WTC11 (cell line): ENCODE results near the gene ADAMTS10. TPM values are rescaled to one million over a fixed set of nuclear protein-coding genes. Genes with fewer than 3 reads are reported as not detected.

Experiments used
- ATAC-seq: fragments of 200-7000 bp; cut with Tn5 transposase; 2 replicates; pipeline ENCODE4 v1.10.0; 2021; ENCODE audit warnings: mild to moderate bottlenecking, moderate library complexity
- CTCF ChIA-PET: fragments of 300-600 bp; sonication (Branson Sonifier 250); formaldehyde crosslinking; loops from one replicate; lab custom pipeline; 2021; ENCODE audit warnings: antibody characterized with exemption; lab: Charles Lee
- POLR2A ChIA-PET: fragments of 350-600 bp; sonication (Branson Sonifier 250); formaldehyde crosslinking; loops from one replicate; lab custom pipeline; 2021; ENCODE audit warnings: antibody characterized with exemption; lab: Charles Lee
- DNase-seq: peaks from one replicate; pipeline ENCODE4 v3.0.0; 2021; ENCODE audit warnings: low spot score
- H3K27ac Mint-ChIP-seq: 2 replicates; pipeline ENCODE4 v1.8.0; 2021; ENCODE audit warnings: mixed read lengths
- H3K27me3 Mint-ChIP-seq: 2 replicates; pipeline ENCODE4 v1.8.0; 2021; ENCODE audit warnings: low read depth, mild to moderate bottlenecking, moderate library complexity, mixed read lengths
- H3K36me3 Mint-ChIP-seq: 2 replicates; pipeline ENCODE4 v1.8.0; 2021; ENCODE audit warnings: mixed read lengths
- H3K4me1 Mint-ChIP-seq: 2 replicates; pipeline ENCODE4 v1.8.0; 2022; ENCODE audit warnings: mixed read lengths
- H3K4me3 Mint-ChIP-seq: 2 replicates; pipeline ENCODE4 v1.8.0; 2021; ENCODE audit warnings: mild to moderate bottlenecking, moderate library complexity, mixed read lengths
- H3K9me3 Mint-ChIP-seq: 2 replicates; pipeline ENCODE4 v1.8.0; 2021; ENCODE audit warnings: mixed read lengths
- FOXJ3 ChIP-seq: sonication (generic); formaldehyde crosslinking; IDR thresholded peaks from 2 replicates; pipeline ENCODE4 v1.9.0; 2021; ENCODE audit warnings: missing genetic modification reagents, mild to moderate bottlenecking, borderline replicate concordance
- HMGA2 ChIP-seq: fragments of 250-450 bp; sonication (Bioruptor Pico); IDR thresholded peaks from 2 replicates; pipeline ENCODE4 v1.4.0; 2021; ENCODE audit warnings: mild to moderate bottlenecking, moderate library complexity
- JAZF1 ChIP-seq: fragments of 250-450 bp; sonication (Bioruptor Pico); IDR thresholded peaks from 2 replicates; pipeline ENCODE4 v1.9.0; 2021; ENCODE audit warnings: moderate library complexity, mild to moderate bottlenecking, inconsistent platforms
- MYBL2 ChIP-seq: sonication (generic); formaldehyde crosslinking; IDR thresholded peaks from 2 replicates; pipeline ENCODE4 v1.8.1; 2023; ENCODE audit warnings: mild to moderate bottlenecking, moderate library complexity, missing genetic modification reagents
- NR3C1 ChIP-seq: sonication (generic); formaldehyde crosslinking; conservative IDR thresholded peaks from 2 replicates; pipeline ENCODE4 v1.8.1; 2023; ENCODE audit warnings: low read depth, mild to moderate bottlenecking, missing genetic modification reagents
- RELA ChIP-seq: sonication (generic); formaldehyde crosslinking; IDR thresholded peaks from 2 replicates; pipeline ENCODE4 v1.8.1; 2022; ENCODE audit warnings: missing genetic modification reagents, mild to moderate bottlenecking, borderline replicate concordance
- SOX15 ChIP-seq: fragments of 250-450 bp; sonication (Bioruptor Pico); IDR thresholded peaks from 2 replicates; pipeline ENCODE4 v1.9.0; 2021; ENCODE audit warnings: mild to moderate bottlenecking
- ZNF138 ChIP-seq: sonication (generic); formaldehyde crosslinking; conservative IDR thresholded peaks from 2 replicates; pipeline ENCODE4 v1.8.1; 2022; ENCODE audit warnings: mild to moderate bottlenecking, moderate library complexity, missing genetic modification reagents
- ZNF263 ChIP-seq: sonication (generic); formaldehyde crosslinking; IDR thresholded peaks from 2 replicates; pipeline ENCODE4 v1.8.1; 2022; ENCODE audit warnings: low read depth, mild to moderate bottlenecking, moderate library complexity, missing genetic modification reagents
- ZNF671 ChIP-seq: fragments of 250-450 bp; sonication (Bioruptor Pico); IDR thresholded peaks from 2 replicates; pipeline ENCODE4 v1.8.0; 2021; ENCODE audit warnings: mild to moderate bottlenecking
- total RNA-seq: library from RNA; stranded (reverse); gene quantifications from 3 replicates; pipeline ENCODE4 v1.2.3, GENCODE V29; 2021
- TF ChIP-seq, protein P1 (sequence below): sonication (generic); formaldehyde crosslinking; IDR thresholded peaks from 2 replicates; pipeline ENCODE4 v1.8.0; 2023; ENCODE audit warnings: missing genetic modification reagents
- TF ChIP-seq, protein P2 (sequence below): sonication (generic); formaldehyde crosslinking; IDR thresholded peaks from 2 replicates; pipeline ENCODE4 v1.8.1; 2023; ENCODE audit warnings: mild to moderate bottlenecking, missing genetic modification reagents
- TF ChIP-seq, protein P3 (sequence below): fragments of 250-450 bp; sonication (Bioruptor Pico); IDR thresholded peaks from 2 replicates; pipeline ENCODE4 v1.9.0; 2021; ENCODE audit warnings: mild to moderate bottlenecking, borderline replicate concordance
- TF ChIP-seq, protein P4 (sequence below): fragments of 250-450 bp; sonication (Bioruptor Pico); IDR thresholded peaks from 2 replicates; pipeline ENCODE4 v2.1.2; 2022; ENCODE audit warnings: mild to moderate bottlenecking, moderate library complexity
- TF ChIP-seq, protein P5 (sequence below): sonication (generic); formaldehyde crosslinking; IDR thresholded peaks from 2 replicates; pipeline ENCODE4 v1.8.0; 2023; ENCODE audit warnings: missing genetic modification reagents, mild to moderate bottlenecking, borderline replicate concordance
- TF ChIP-seq, protein P6 (sequence below): fragments of 200-600 bp; IDR thresholded peaks from 2 replicates; pipeline ENCODE4 v1.8.0; 2022; ENCODE audit warnings: antibody characterized with exemption

Gene ADAMTS10
- total RNA-seq, 1 experiment from 2014 or later: 16.0 TPM

DNA sequence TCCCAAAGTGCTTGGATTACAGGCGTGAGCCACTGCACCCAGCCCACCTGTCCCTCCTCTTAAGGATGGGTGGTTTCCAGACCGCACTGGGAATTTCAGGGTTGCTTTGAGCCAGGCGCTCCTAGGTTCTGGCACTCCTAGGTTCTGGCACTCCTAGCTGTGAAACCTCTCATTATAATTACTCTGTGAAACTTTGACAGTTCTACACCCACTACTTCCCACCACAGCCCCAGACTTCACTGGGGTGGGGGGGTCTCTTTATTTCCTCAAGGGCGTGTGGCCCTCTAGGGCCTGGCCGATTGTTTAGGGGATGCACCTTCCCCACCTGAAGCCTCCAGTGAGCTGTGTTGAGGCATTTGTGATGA is 2.3 kb upstream of the ADAMTS10 start:
- ATAC-seq: no peak
- Mint-ChIP-seq H3K9me3 (no peaks in the 10 kb centered on the region), H3K4me1 (peaks cover 34% of the 10 kb centered on the region), H3K4me3 (no peak overlapping the region), H3K27me3 (no peaks in the 10 kb centered on the region), H3K27ac (no peak overlapping the region), H3K36me3 (no peaks in the 10 kb centered on the region)
- no peak for DNase-seq
- ChIA-PET POLR2A (no interaction called here), CTCF (interaction anchor here (0.7 to 3.6 kb wide), 8 partner anchors 26 to 134 kb away, joined by 4 to 18 read pairs (median 6); no protein-coding TSS in a partner anchor)
- TF ChIP-seq, protein P1, sequence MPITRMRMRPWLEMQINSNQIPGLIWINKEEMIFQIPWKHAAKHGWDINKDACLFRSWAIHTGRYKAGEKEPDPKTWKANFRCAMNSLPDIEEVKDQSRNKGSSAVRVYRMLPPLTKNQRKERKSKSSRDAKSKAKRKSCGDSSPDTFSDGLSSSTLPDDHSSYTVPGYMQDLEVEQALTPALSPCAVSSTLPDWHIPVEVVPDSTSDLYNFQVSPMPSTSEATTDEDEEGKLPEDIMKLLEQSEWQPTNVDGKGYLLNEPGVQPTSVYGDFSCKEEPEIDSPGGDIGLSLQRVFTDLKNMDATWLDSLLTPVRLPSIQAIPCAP (CRISPR knock-in tag): no peak
- TF ChIP-seq FOXJ3 (CRISPR knock-in tag) (no peak), ZNF263 (CRISPR knock-in tag) (no peak), JAZF1 (no peak), MYBL2 (CRISPR knock-in tag) (no peak), NR3C1 (no peak), HMGA2 (CRISPR knock-in tag) (no peak), SOX15 (CRISPR knock-in tag) (no peak), ZNF138 (no peak), ZNF671 (CRISPR knock-in tag) (no peak), RELA (CRISPR knock-in tag) (no peak)
- TF ChIP-seq, protein P2, sequence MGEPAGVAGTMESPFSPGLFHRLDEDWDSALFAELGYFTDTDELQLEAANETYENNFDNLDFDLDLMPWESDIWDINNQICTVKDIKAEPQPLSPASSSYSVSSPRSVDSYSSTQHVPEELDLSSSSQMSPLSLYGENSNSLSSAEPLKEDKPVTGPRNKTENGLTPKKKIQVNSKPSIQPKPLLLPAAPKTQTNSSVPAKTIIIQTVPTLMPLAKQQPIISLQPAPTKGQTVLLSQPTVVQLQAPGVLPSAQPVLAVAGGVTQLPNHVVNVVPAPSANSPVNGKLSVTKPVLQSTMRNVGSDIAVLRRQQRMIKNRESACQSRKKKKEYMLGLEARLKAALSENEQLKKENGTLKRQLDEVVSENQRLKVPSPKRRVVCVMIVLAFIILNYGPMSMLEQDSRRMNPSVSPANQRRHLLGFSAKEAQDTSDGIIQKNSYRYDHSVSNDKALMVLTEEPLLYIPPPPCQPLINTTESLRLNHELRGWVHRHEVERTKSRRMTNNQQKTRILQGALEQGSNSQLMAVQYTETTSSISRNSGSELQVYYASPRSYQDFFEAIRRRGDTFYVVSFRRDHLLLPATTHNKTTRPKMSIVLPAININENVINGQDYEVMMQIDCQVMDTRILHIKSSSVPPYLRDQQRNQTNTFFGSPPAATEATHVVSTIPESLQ (CRISPR knock-in tag): no peak
- TF ChIP-seq, protein P3, sequence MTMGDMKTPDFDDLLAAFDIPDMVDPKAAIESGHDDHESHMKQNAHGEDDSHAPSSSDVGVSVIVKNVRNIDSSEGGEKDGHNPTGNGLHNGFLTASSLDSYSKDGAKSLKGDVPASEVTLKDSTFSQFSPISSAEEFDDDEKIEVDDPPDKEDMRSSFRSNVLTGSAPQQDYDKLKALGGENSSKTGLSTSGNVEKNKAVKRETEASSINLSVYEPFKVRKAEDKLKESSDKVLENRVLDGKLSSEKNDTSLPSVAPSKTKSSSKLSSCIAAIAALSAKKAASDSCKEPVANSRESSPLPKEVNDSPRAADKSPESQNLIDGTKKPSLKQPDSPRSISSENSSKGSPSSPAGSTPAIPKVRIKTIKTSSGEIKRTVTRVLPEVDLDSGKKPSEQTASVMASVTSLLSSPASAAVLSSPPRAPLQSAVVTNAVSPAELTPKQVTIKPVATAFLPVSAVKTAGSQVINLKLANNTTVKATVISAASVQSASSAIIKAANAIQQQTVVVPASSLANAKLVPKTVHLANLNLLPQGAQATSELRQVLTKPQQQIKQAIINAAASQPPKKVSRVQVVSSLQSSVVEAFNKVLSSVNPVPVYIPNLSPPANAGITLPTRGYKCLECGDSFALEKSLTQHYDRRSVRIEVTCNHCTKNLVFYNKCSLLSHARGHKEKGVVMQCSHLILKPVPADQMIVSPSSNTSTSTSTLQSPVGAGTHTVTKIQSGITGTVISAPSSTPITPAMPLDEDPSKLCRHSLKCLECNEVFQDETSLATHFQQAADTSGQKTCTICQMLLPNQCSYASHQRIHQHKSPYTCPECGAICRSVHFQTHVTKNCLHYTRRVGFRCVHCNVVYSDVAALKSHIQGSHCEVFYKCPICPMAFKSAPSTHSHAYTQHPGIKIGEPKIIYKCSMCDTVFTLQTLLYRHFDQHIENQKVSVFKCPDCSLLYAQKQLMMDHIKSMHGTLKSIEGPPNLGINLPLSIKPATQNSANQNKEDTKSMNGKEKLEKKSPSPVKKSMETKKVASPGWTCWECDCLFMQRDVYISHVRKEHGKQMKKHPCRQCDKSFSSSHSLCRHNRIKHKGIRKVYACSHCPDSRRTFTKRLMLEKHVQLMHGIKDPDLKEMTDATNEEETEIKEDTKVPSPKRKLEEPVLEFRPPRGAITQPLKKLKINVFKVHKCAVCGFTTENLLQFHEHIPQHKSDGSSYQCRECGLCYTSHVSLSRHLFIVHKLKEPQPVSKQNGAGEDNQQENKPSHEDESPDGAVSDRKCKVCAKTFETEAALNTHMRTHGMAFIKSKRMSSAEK (CRISPR knock-in tag): no peak
- TF ChIP-seq, protein P4, sequence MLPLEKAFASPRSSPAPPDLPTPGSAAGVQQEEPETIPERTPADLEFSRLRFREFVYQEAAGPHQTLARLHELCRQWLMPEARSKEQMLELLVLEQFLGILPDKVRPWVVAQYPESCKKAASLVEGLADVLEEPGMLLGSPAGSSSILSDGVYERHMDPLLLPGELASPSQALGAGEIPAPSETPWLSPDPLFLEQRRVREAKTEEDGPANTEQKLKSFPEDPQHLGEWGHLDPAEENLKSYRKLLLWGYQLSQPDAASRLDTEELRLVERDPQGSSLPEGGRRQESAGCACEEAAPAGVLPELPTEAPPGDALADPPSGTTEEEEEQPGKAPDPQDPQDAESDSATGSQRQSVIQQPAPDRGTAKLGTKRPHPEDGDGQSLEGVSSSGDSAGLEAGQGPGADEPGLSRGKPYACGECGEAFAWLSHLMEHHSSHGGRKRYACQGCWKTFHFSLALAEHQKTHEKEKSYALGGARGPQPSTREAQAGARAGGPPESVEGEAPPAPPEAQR (CRISPR knock-in tag): no peak
- TF ChIP-seq, protein P5, sequence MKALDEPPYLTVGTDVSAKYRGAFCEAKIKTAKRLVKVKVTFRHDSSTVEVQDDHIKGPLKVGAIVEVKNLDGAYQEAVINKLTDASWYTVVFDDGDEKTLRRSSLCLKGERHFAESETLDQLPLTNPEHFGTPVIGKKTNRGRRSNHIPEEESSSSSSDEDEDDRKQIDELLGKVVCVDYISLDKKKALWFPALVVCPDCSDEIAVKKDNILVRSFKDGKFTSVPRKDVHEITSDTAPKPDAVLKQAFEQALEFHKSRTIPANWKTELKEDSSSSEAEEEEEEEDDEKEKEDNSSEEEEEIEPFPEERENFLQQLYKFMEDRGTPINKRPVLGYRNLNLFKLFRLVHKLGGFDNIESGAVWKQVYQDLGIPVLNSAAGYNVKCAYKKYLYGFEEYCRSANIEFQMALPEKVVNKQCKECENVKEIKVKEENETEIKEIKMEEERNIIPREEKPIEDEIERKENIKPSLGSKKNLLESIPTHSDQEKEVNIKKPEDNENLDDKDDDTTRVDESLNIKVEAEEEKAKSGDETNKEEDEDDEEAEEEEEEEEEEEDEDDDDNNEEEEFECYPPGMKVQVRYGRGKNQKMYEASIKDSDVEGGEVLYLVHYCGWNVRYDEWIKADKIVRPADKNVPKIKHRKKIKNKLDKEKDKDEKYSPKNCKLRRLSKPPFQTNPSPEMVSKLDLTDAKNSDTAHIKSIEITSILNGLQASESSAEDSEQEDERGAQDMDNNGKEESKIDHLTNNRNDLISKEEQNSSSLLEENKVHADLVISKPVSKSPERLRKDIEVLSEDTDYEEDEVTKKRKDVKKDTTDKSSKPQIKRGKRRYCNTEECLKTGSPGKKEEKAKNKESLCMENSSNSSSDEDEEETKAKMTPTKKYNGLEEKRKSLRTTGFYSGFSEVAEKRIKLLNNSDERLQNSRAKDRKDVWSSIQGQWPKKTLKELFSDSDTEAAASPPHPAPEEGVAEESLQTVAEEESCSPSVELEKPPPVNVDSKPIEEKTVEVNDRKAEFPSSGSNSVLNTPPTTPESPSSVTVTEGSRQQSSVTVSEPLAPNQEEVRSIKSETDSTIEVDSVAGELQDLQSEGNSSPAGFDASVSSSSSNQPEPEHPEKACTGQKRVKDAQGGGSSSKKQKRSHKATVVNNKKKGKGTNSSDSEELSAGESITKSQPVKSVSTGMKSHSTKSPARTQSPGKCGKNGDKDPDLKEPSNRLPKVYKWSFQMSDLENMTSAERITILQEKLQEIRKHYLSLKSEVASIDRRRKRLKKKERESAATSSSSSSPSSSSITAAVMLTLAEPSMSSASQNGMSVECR (CRISPR knock-in tag): no peak
- TF ChIP-seq, protein P6, sequence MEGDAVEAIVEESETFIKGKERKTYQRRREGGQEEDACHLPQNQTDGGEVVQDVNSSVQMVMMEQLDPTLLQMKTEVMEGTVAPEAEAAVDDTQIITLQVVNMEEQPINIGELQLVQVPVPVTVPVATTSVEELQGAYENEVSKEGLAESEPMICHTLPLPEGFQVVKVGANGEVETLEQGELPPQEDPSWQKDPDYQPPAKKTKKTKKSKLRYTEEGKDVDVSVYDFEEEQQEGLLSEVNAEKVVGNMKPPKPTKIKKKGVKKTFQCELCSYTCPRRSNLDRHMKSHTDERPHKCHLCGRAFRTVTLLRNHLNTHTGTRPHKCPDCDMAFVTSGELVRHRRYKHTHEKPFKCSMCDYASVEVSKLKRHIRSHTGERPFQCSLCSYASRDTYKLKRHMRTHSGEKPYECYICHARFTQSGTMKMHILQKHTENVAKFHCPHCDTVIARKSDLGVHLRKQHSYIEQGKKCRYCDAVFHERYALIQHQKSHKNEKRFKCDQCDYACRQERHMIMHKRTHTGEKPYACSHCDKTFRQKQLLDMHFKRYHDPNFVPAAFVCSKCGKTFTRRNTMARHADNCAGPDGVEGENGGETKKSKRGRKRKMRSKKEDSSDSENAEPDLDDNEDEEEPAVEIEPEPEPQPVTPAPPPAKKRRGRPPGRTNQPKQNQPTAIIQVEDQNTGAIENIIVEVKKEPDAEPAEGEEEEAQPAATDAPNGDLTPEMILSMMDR: no peak
